HUES64 (cell line): ENCODE results near the gene TMEM43.

Source experiments
- H3K27ac ChIP-seq: 2 replicates; pipeline ENCODE4 v1.7.0; 2013; ENCODE audit warnings: low read depth, low read length, inconsistent platforms
- H3K27me3 ChIP-seq: 2 replicates; pipeline ENCODE4 v1.6.1; 2013; ENCODE audit warnings: mild to moderate bottlenecking, low read length; ENCODE audit not compliant: insufficient read depth
- H3K36me3 ChIP-seq: 2 replicates; pipeline ENCODE4 v1.6.1; 2013; ENCODE audit warnings: mild to moderate bottlenecking, low read length; ENCODE audit not compliant: insufficient read depth
- H3K4me1 ChIP-seq: 2 replicates; pipeline ENCODE4 v1.6.1; 2013; ENCODE audit warnings: mild to moderate bottlenecking, low read length, moderate library complexity; ENCODE audit not compliant: insufficient read depth
- H3K4me3 ChIP-seq: 2 replicates; pipeline ENCODE4 v1.5.1; 2013; ENCODE audit warnings: mild to moderate bottlenecking, low read length, moderate library complexity
- H3K9ac ChIP-seq: 2 replicates; pipeline ENCODE4 v1.6.1; 2013; ENCODE audit warnings: mild to moderate bottlenecking, low read depth, low read length
- H3K9me3 ChIP-seq: 2 replicates; pipeline ENCODE4 v1.6.1; 2013; ENCODE audit warnings: low read depth, low read length; ENCODE audit not compliant: insufficient read depth
- WGBS: fragments of 150-250, 120-280 bp; methylation state at CpG from one replicate; pipeline ENCODE4 v1.1.7; 2013; ENCODE audit warnings: missing lambda C conversion rate; 5-methylcytosine and 5-hydroxymethylcytosine counted together

TMEM43 gene

DNA sequence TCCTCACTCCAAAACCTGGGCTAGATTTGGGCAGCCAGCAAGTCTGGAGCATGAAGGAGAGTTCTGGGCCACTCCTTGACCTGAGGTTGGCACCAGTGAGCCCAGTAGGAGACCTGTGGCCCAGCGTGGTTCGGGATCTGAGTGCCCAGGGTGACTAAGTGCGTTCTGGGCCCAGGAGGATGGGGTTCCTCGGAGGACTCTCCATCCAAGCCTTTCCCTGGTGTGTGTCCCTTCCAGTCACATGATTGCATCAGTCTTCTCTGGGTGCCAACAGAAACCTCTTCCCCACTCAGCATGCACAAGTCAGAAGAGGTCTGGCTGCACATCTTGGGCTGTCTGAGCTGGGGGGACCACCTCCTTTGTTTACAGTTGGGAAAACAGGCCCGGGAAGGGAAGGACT, 14.9 kb downstream of the TMEM43 start:
- no peak overlapping the region for H3K4me3 ChIP-seq
- H3K9ac ChIP-seq = no peak overlapping the region
- H3K9me3 ChIP-seq = no peaks in the 10 kb centered on the region
- 94% methylated on average over 5 of the region's 5 CpGs for WGBS
- no peak overlapping the region for H3K27ac ChIP-seq
- peaks cover 26% of the 10 kb centered on the region; the same call in 1 of the 2 replicates for H3K4me1 ChIP-seq
- peaks cover 61% of the 10 kb centered on the region for H3K36me3 ChIP-seq
- no peaks in the 10 kb centered on the region for H3K27me3 ChIP-seq

- Histone ChIP-seq H3K9ac (no peak overlapping the region), H3K27ac (no peak overlapping the region), H3K27me3 (no peaks in the 10 kb centered on the region), H3K9me3 (no peaks in the 10 kb centered on the region), H3K36me3 (peaks cover 58% of the 10 kb centered on the region), H3K4me3 (no peak overlapping the region), H3K4me1 (peaks cover 31% of the 10 kb centered on the region; the same call in 1 of the 2 replicates)
- WGBS = 97% methylated on average over 2 of the region's 2 CpGs
These were observed 15.8 kb downstream of the TMEM43 start for GRCh38 chr3:14140668-14141067.

DNA sequence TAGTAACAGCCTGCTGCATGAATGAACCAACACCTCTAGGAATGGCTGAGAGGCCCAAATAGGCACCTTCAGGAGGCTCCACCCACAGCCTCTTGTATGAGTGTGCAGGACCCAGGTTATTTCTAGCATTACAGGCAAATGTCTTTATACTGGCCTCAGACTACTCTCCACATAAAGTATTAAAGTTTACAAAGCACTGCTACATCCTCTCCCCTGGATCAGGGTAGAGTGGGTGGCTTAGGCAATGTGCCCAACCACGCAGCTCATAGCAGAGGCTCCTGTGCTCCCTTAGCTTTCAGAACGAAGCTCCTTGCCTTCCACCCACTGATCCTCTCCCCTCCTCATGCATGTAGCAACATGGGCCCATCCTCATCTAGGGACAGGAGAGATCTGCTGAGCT, 16.3 kb downstream of the TMEM43 start:
- WGBS = 87% methylated on average over 2 of the region's 2 CpGs
- H3K4me1 ChIP-seq = peaks cover 31% of the 10 kb centered on the region; the same call in 1 of the 2 replicates
- H3K9ac ChIP-seq = no peak overlapping the region
- H3K36me3 ChIP-seq = peaks cover 58% of the 10 kb centered on the region
- no peak overlapping the region for H3K4me3 ChIP-seq
- H3K9me3 ChIP-seq = no peaks in the 10 kb centered on the region
- H3K27ac ChIP-seq = no peak overlapping the region
- H3K27me3 ChIP-seq = no peaks in the 10 kb centered on the region

GRCh38 chr3:14141602-14142341, 16.9 kb downstream of the TMEM43 start:
- peaks cover 58% of the 10 kb centered on the region for H3K36me3 ChIP-seq
- H3K9me3 ChIP-seq = no peaks in the 10 kb centered on the region
- WGBS = 94% methylated on average over 19 of the region's 19 CpGs
- no peak overlapping the region; the same call in 1 of the 2 replicates for H3K27ac ChIP-seq
- peaks cover 31% of the 10 kb centered on the region; the same call in 1 of the 2 replicates for H3K4me1 ChIP-seq
- H3K9ac ChIP-seq = no peak overlapping the region
- no peak overlapping the region for H3K4me3 ChIP-seq
- no peaks in the 10 kb centered on the region for H3K27me3 ChIP-seq

- H3K36me3 ChIP-seq = peaks cover 60% of the 10 kb centered on the region
- peak overlapping the region; percentile 33; the same call in 1 of the 2 replicates for H3K9ac ChIP-seq
These were observed 17.9 kb downstream of the TMEM43 start for GRCh38 chr3:14142567-14143270.

DNA sequence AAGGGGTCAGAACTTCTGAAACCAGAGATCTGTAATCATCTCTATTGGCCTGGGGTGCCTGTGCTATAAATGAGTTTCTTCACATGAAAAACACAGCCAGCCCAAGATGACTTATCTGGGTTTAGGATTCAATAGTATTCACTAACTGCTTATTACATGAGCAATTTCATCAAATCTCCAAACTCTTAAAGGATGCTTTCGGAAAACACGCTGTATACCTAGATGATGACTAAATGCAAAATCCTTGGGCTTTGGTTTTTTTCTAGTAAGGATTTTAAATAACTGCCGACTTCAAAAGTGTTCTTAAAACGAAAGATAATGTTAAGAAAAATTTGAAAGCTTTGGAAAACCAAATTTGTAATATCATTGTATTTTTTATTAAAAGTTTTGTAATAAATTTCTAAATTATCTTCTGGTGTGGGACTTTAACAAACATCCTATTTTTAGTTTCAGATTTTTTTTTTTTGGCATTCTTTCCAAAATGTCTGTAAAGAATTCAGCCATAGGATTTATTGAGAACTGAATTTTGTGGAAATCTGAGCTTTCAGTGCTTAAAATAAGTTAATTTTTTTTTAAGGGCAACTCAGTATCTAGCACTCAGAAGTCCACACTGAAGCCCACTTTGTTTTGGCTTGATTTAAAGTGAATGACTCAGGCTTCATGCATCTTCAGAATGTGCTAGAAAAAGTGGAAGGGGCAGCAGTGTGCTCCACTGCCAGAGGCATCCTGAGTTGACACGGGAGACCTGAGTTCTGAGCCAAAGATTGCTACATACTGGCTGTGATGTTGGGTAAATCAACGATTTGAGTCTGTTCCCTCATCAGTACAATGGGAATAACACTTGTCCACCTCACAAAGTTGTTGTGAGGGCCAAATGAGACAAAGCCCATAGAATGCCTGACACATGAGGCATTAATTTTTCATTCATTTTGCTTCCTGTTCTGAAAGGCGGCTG, 18.7 kb downstream of the TMEM43 start:
- Histone ChIP-seq H3K27ac (peak overlapping the region; percentile 73), H3K9ac (peak overlapping the region; percentile 52; the same call in 1 of the 2 replicates), H3K27me3 (no peaks in the 10 kb centered on the region), H3K4me1 (peaks cover 37% of the 10 kb centered on the region; the same call in 1 of the 2 replicates), H3K4me3 (no peak overlapping the region), H3K36me3 (peaks cover 56% of the 10 kb centered on the region), H3K9me3 (no peaks in the 10 kb centered on the region)
- 82% methylated on average over 7 of the region's 7 CpGs for WGBS

More at GRCh38 chr3:14142567-14143270, 17.9 kb downstream of the TMEM43 start:
- no peak overlapping the region for H3K4me3 ChIP-seq
- no peaks in the 10 kb centered on the region for H3K27me3 ChIP-seq
- H3K4me1 ChIP-seq = peaks cover 31% of the 10 kb centered on the region; the same call in 1 of the 2 replicates
- peak overlapping the region; percentile 73; the same call in 1 of the 2 replicates for H3K27ac ChIP-seq
- WGBS = 87% methylated on average over 8 of the region's 8 CpGs
- H3K9me3 ChIP-seq = no peaks in the 10 kb centered on the region

DNA sequence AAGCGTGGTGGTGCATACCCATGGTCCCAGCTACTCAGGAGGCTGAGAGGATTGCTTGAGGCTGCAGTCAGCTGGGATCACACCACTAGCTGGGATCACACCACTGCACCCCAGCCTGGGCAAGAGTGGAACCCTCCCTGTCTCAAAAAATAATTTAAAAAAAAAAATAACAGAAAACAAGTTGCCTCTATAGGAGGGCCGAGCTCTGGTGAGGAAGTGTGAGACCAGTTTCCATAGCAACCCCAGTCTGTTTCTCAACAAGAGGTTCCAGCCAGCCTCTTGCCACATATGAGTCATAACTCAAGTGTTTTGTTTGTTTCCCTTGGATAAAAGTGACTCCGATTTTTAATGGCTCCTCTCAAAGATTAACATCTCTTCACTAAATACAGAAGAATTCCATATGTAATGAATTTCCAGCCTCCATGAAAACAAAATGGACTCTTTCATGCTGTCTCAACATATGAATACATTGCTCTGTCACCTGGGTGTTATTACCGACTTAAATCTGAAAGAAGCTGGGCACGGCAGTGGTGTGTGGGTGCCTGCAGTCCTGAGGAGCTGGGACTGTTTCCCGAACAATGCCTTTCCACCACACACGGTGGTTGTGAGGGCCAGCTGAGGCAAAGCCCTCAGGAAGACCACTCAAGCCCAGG, 19.7 kb downstream of the TMEM43 start:
- Histone ChIP-seq H3K27ac (peak overlapping the region; percentile 73), H3K27me3 (no peaks in the 10 kb centered on the region), H3K9me3 (no peaks in the 10 kb centered on the region), H3K4me3 (no peak overlapping the region), H3K9ac (peak overlapping the region; percentile 64; the same call in 1 of the 2 replicates), H3K4me1 (peaks cover 37% of the 10 kb centered on the region; the same call in 1 of the 2 replicates), H3K36me3 (peaks cover 50% of the 10 kb centered on the region)
- 55% methylated on average over 7 of the region's 7 CpGs for WGBS

- H3K27me3 ChIP-seq = no peaks in the 10 kb centered on the region
- H3K4me1 ChIP-seq = peaks cover 37% of the 10 kb centered on the region; the same call in 1 of the 2 replicates
- WGBS = 93% methylated on average over 9 of the region's 9 CpGs
- no peak overlapping the region for H3K4me3 ChIP-seq
- H3K9me3 ChIP-seq = no peaks in the 10 kb centered on the region
- H3K27ac ChIP-seq = peak overlapping the region; percentile 73
- peak overlapping the region; percentile 64; the same call in 1 of the 2 replicates for H3K9ac ChIP-seq
- peaks cover 46% of the 10 kb centered on the region for H3K36me3 ChIP-seq
These were observed 20.4 kb downstream of the TMEM43 start for GRCh38 chr3:14145236-14145635.

- Histone ChIP-seq H3K9ac (no peak overlapping the region; the same call in 1 of the 2 replicates), H3K4me3 (no peak overlapping the region), H3K27ac (peak overlapping the region; percentile 73), H3K36me3 (peaks cover 45% of the 10 kb centered on the region), H3K27me3 (no peaks in the 10 kb centered on the region), H3K9me3 (no peaks in the 10 kb centered on the region), H3K4me1 (peaks cover 37% of the 10 kb centered on the region; the same call in 1 of the 2 replicates)
- 96% methylated on average over 10 of the region's 10 CpGs for WGBS
These were observed 21.0 kb downstream of the TMEM43 start for GRCh38 chr3:14145670-14146380.
